ENCODE data around the gene DNAJC6.

Gene DNAJC6

GRCh38 chr1:65277605-65278347, 31.6 kb upstream of the DNAJC6 start:
- H4K20me1 ChIP-seq (ENCODE audit: control insufficient read depth, insufficient read depth, low read depth, low read length) = no peaks in the 10 kb centered on the region
- no peak overlapping the region for H3K4me3 ChIP-seq (ENCODE audit: low read length)
- H3F3A ChIP-seq (ENCODE audit: control insufficient read depth, insufficient read depth) = no peaks in the 10 kb centered on the region; the same call in 1 of the 2 replicates
- no peaks in the 10 kb centered on the region for H3K79me2 ChIP-seq (ENCODE audit: control insufficient read depth, low read length)
- no peak overlapping the region for H3K27ac ChIP-seq (ENCODE audit: low read depth, low read length)
- no peaks in the 10 kb centered on the region for H3K27me3 ChIP-seq (ENCODE audit: control insufficient read depth, low read length)
- H3K4me1 ChIP-seq (ENCODE audit: control insufficient read depth, low read length) = peaks cover 43% of the 10 kb centered on the region
- no peaks in the 10 kb centered on the region for H3K36me3 ChIP-seq (ENCODE audit: control insufficient read depth, low read length)
- no peak for TF ChIP-seq EZH2phosphoT487 (IDR thresholded peaks at IDR 0.05; ENCODE audit: borderline replicate concordance, low read length)
- no peak for TF ChIP-seq CTCF (IDR thresholded peaks at IDR 0.05; ENCODE audit: low read depth, low read length, poor library complexity, severe bottlenecking)
- H3K9me3 ChIP-seq (ENCODE audit: control insufficient read depth, insufficient read depth, low read length) = no peaks in the 10 kb centered on the region
- H3K9me2 ChIP-seq (replicated peaks; ENCODE audit: control insufficient read depth, low read length) = no peaks in the 10 kb centered on the region
- H3K4me2 ChIP-seq (ENCODE audit: low read length) = no peak overlapping the region

- Histone ChIP-seq H3K4me2 (ENCODE audit: low read length) (no peak overlapping the region), H3F3A (ENCODE audit: control insufficient read depth, insufficient read depth) (no peaks in the 10 kb centered on the region; the same call in 1 of the 2 replicates), H3K27me3 (ENCODE audit: control insufficient read depth, low read length) (no peaks in the 10 kb centered on the region), H3K79me2 (ENCODE audit: control insufficient read depth, low read length) (no peaks in the 10 kb centered on the region), H3K9me3 (ENCODE audit: control insufficient read depth, insufficient read depth, low read length) (no peaks in the 10 kb centered on the region), H3K4me3 (ENCODE audit: low read length) (no peak overlapping the region), H3K36me3 (ENCODE audit: control insufficient read depth, low read length) (no peaks in the 10 kb centered on the region), H3K27ac (ENCODE audit: low read depth, low read length) (no peak overlapping the region), H4K20me1 (ENCODE audit: control insufficient read depth, insufficient read depth, low read depth, low read length) (no peaks in the 10 kb centered on the region), H3K4me1 (ENCODE audit: control insufficient read depth, low read length) (peaks cover 46% of the 10 kb centered on the region), H3K9me2 (replicated peaks; ENCODE audit: control insufficient read depth, low read length) (no peaks in the 10 kb centered on the region)
- no peak for TF ChIP-seq EZH2phosphoT487 (IDR thresholded peaks at IDR 0.05; ENCODE audit: borderline replicate concordance, low read length)
- no peak for TF ChIP-seq CTCF (IDR thresholded peaks at IDR 0.05; ENCODE audit: low read depth, low read length, poor library complexity, severe bottlenecking)
Observed at GRCh38 chr1:65278376-65279069, 30.8 kb upstream of the DNAJC6 start.

GRCh38 chr1:65279070-65279779, 30.1 kb upstream of the DNAJC6 start:
- Histone ChIP-seq H3K27me3 (ENCODE audit: control insufficient read depth, low read length) (no peaks in the 10 kb centered on the region), H3K9me3 (ENCODE audit: control insufficient read depth, insufficient read depth, low read length) (no peaks in the 10 kb centered on the region), H3K79me2 (ENCODE audit: control insufficient read depth, low read length) (no peaks in the 10 kb centered on the region), H3K27ac (ENCODE audit: low read depth, low read length) (no peak overlapping the region), H3K4me1 (ENCODE audit: control insufficient read depth, low read length) (peaks cover 46% of the 10 kb centered on the region), H3K9me2 (replicated peaks; ENCODE audit: control insufficient read depth, low read length) (no peaks in the 10 kb centered on the region), H3K4me2 (ENCODE audit: low read length) (no peak overlapping the region), H3F3A (ENCODE audit: control insufficient read depth, insufficient read depth) (no peaks in the 10 kb centered on the region; the same call in 1 of the 2 replicates), H3K36me3 (ENCODE audit: control insufficient read depth, low read length) (no peaks in the 10 kb centered on the region), H3K4me3 (ENCODE audit: low read length) (no peak overlapping the region), H4K20me1 (ENCODE audit: control insufficient read depth, insufficient read depth, low read depth, low read length) (no peaks in the 10 kb centered on the region)
- TF ChIP-seq CTCF (IDR thresholded peaks at IDR 0.05; ENCODE audit: low read depth, low read length, poor library complexity, severe bottlenecking) (no peak), EZH2phosphoT487 (IDR thresholded peaks at IDR 0.05; ENCODE audit: borderline replicate concordance, low read length) (no peak)
